ENCODE measurements around the gene ZDHHC18. TPM values are rescaled to one million over a fixed set of nuclear protein-coding genes. Genes with fewer than 3 reads are reported as not detected.

The ZDHHC18 gene
- total and polyA plus RNA-seq, 2 of the 8 experiments (the other 6 are each of a cell fraction or from before 2014, with no cell fraction given), result 29.7 to 49.8 TPM

DNA sequence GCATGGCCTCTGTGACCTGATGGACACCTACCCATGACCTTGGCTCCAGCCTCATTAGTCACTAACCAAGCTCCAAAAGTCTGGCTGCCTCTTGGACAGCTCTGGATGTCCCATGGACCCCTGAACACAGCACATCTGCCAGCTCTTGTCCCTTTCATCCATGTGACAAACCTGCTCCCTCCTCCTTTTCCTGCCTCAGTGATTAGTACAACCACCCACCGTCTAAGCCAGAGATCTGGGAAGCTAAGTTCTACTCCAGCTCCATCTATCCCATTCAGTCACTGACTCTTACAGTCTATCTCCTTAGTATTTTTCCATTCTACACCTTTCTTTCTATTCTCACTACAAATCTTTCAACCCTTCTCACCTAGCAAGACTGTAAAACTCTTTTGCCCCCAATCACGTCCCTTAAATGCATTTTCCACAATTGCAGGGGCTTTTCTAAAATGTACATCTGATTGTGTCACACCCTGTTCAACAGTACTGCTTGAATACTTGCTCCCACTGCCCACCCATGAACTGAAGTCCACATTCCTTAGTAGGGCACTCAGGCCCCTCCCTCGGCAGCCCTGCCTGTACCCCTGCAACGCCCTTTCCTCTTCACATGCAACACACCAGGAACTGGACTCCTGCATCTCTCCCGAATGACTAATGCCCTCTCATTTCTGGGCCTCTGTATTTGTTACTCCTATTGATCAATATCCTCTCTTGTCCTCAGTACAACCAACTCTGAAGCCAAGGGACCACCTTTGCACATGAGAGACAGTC is 56.4 kb downstream of the ZDHHC18 start (continued):
- TF ChIP-seq TAF1 (IDR thresholded peaks at IDR 0.05; ENCODE audit: low read depth, low read length) (no peak), CEBPB (IDR thresholded peaks at IDR 0.05; ENCODE audit: low read depth, low read length) (no peak), FOSL1 (IDR thresholded peaks at IDR 0.05; ENCODE audit: insufficient read depth, low read depth, low read length) (no peak), CBX5 (IDR thresholded peaks at IDR 0.05; ENCODE audit: low read depth, low read length) (no peak)
- TF ChIP-seq, protein P1, sequence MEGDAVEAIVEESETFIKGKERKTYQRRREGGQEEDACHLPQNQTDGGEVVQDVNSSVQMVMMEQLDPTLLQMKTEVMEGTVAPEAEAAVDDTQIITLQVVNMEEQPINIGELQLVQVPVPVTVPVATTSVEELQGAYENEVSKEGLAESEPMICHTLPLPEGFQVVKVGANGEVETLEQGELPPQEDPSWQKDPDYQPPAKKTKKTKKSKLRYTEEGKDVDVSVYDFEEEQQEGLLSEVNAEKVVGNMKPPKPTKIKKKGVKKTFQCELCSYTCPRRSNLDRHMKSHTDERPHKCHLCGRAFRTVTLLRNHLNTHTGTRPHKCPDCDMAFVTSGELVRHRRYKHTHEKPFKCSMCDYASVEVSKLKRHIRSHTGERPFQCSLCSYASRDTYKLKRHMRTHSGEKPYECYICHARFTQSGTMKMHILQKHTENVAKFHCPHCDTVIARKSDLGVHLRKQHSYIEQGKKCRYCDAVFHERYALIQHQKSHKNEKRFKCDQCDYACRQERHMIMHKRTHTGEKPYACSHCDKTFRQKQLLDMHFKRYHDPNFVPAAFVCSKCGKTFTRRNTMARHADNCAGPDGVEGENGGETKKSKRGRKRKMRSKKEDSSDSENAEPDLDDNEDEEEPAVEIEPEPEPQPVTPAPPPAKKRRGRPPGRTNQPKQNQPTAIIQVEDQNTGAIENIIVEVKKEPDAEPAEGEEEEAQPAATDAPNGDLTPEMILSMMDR (IDR thresholded peaks at IDR 0.05; ENCODE audit: control extremely low read depth in 1 of 3, insufficient read depth in 1 of 3, low read depth in 1 of 3, low read length in 3 of 3), result no peak

Data from H1 (cell line).